GM23338 (cell line): ENCODE measurements around the gene GTF2H4. TPM values are rescaled to one million over a fixed set of nuclear protein-coding genes. Genes with fewer than 3 reads are reported as not detected.

Experiments used
- ATAC-seq: fragments of 200-7000 bp; cut with Tn5 transposase; 3 replicates; pipeline ENCODE4 v1.9.1; 2020
- DNase-seq: peaks from one replicate; pipeline ENCODE4 v3.0.0-alpha.2; 2015; ENCODE audit warnings: low spot score
- H2AFZ ChIP-seq: fragments of 200-600 bp; sonication (generic); 2 replicates; pipeline ENCODE4 v1.8.0; 2016; ENCODE audit warnings: antibody characterized with exemption, mild to moderate bottlenecking, moderate library complexity
- H3F3A ChIP-seq: fragments of 200-600 bp; sonication (generic); replicated peaks from 2 replicates; pipeline ENCODE4 v1.8.0; 2017; ENCODE audit warnings: antibody characterized with exemption, mixed run types, low read depth
- H3K27ac ChIP-seq: fragments of 200-600 bp; sonication (generic); 2 replicates; pipeline ENCODE4 v1.6.1; 2016; ENCODE audit warnings: low read depth
- H3K27me3 ChIP-seq: fragments of 200-600 bp; sonication (generic); 2 replicates; pipeline ENCODE4 v1.8.0; 2016; ENCODE audit warnings: mild to moderate bottlenecking, mixed run types, moderate library complexity; ENCODE audit not compliant: insufficient read depth
- H3K36me3 ChIP-seq: fragments of 200-600 bp; sonication (generic); 2 replicates; pipeline ENCODE4 v1.8.0; 2016; ENCODE audit warnings: mild to moderate bottlenecking; ENCODE audit not compliant: insufficient read depth
- H3K4me1 ChIP-seq: fragments of 200-600 bp; sonication (generic); 2 replicates; pipeline ENCODE4 v1.8.0; 2016; ENCODE audit warnings: mild to moderate bottlenecking, moderate library complexity; ENCODE audit not compliant: insufficient read depth
- H3K4me2 ChIP-seq: fragments of 200-600 bp; sonication (generic); 2 replicates; pipeline ENCODE4 v1.7.1; 2017; ENCODE audit warnings: mixed run types
- H3K4me3 ChIP-seq: fragments of 200-600 bp; sonication (generic); 2 replicates; pipeline ENCODE4 v1.6.1; 2016; ENCODE audit warnings: mixed run types
- H3K79me2 ChIP-seq: fragments of 200-600 bp; sonication (generic); replicated peaks from 2 replicates; pipeline ENCODE4 v1.8.0; 2017; ENCODE audit warnings: mild to moderate bottlenecking; ENCODE audit not compliant: insufficient read depth
- H3K9me2 ChIP-seq: fragments of 200-600 bp; sonication (generic); 2 replicates; pipeline ENCODE4 v1.8.0; 2017; ENCODE audit not compliant: insufficient read depth
- H4K20me1 ChIP-seq: fragments of 200-600 bp; sonication (generic); replicated peaks from 2 replicates; pipeline ENCODE4 v1.8.0; 2017; ENCODE audit warnings: mild to moderate bottlenecking; ENCODE audit not compliant: insufficient read depth
- H3K27ac Mint-ChIP-seq: 2 replicates; pipeline ENCODE4 v1.8.0; 2020; ENCODE audit warnings: inconsistent platforms, mild to moderate bottlenecking, moderate library complexity, mixed read lengths
- H3K27me3 Mint-ChIP-seq: 3 replicates; pipeline ENCODE4 v1.8.0; 2022; ENCODE audit warnings: low read depth, mild to moderate bottlenecking, moderate library complexity, mixed read lengths, inconsistent platforms; ENCODE audit not compliant: insufficient read depth, poor library complexity
- H3K36me3 Mint-ChIP-seq: 3 replicates; pipeline ENCODE4 v1.8.0; 2021; ENCODE audit warnings: low read depth, mild to moderate bottlenecking, inconsistent platforms, moderate library complexity, mixed read lengths
- H3K4me1 Mint-ChIP-seq: 3 replicates; pipeline ENCODE4 v1.8.0; 2020; ENCODE audit warnings: mild to moderate bottlenecking, inconsistent platforms, mixed read lengths
- H3K4me3 Mint-ChIP-seq: 3 replicates; pipeline ENCODE4 v1.8.0; 2021; ENCODE audit warnings: moderate library complexity, mild to moderate bottlenecking, inconsistent platforms, mixed read lengths
- H3K9me3 Mint-ChIP-seq: 3 replicates; pipeline ENCODE4 v1.8.0; 2020; ENCODE audit warnings: moderate library complexity, mild to moderate bottlenecking, inconsistent platforms, mixed read lengths
- CREB1 ChIP-seq: fragments of 250-450 bp; sonication (Bioruptor Pico); IDR thresholded peaks from 2 replicates; pipeline ENCODE4 v1.5.0; 2020; ENCODE audit warnings: low read depth, mild to moderate bottlenecking, moderate library complexity
- EZH2phosphoT487 ChIP-seq: fragments of 200-600 bp; sonication (generic); IDR thresholded peaks from one replicate; pipeline ENCODE4 v1.8.1; 2018; ENCODE audit warnings: antibody characterized with exemption; ENCODE audit not compliant: unreplicated experiment
- POLR2AphosphoS5 ChIP-seq: IDR thresholded peaks from 2 replicates; pipeline ENCODE4 v1.6.1; 2016; ENCODE audit warnings: antibody characterized with exemption, low read depth
- REST ChIP-seq: IDR thresholded peaks from one replicate; pipeline ENCODE4 v1.6.1; 2018; ENCODE audit warnings: antibody characterized with exemption; ENCODE audit not compliant: unreplicated experiment
- STAT1 ChIP-seq: IDR thresholded peaks from one replicate; pipeline ENCODE4 v1.6.1; 2016; ENCODE audit warnings: antibody characterized with exemption; ENCODE audit not compliant: unreplicated experiment
- ZNF114 ChIP-seq: fragments of 250-450 bp; sonication (Bioruptor Pico); IDR thresholded peaks from 2 replicates; pipeline ENCODE4 v1.5.0; 2020; ENCODE audit warnings: mild to moderate bottlenecking, moderate library complexity
- ZNF331 ChIP-seq: fragments of 250-450 bp; sonication (Bioruptor Pico); IDR thresholded peaks from 2 replicates; pipeline ENCODE4 v1.5.0; 2020; ENCODE audit warnings: low read depth, mild to moderate bottlenecking, moderate library complexity
- ZNF462 ChIP-seq: fragments of 250-450 bp; sonication (Bioruptor Pico); IDR thresholded peaks from 2 replicates; pipeline ENCODE4 v1.5.0; 2020; ENCODE audit warnings: mild to moderate bottlenecking, moderate library complexity
- polyA plus RNA-seq: library from polyadenylated mRNA; unstranded; fragments of >200 nt; fragmentation: Nextera tagmentation; extraction: Ambion mirVana; gene quantifications from 2 replicates; pipeline ENCODE4 v1.2.1, GENCODE V29; 2016
- total RNA-seq: library from RNA; depleted of rRNA; stranded (reverse); fragments of >200 nt; shearing (Covaris generic); gene quantifications from 2 replicates; pipeline ENCODE4 v1.2.3, GENCODE V29; 2014

Gene GTF2H4
- total and polyA plus RNA-seq, 2 experiments from 2014 or later, result 14.8 to 32.6 TPM

GRCh38 chr6:30944051-30944450 is 36.0 kb downstream of the GTF2H4 start:
- H3K9me2 ChIP-seq, result peaks cover 14% of the 10 kb centered on the region; the same call in 1 of the 2 replicates
- no peak overlapping the region for H3K4me2 ChIP-seq
- TF ChIP-seq ZNF462 (CRISPR knock-in tag), result no peak
- TF ChIP-seq REST, result no peak
- TF ChIP-seq STAT1, result no peak
- no peak for TF ChIP-seq EZH2phosphoT487
- no peak for TF ChIP-seq ZNF331
- no peak for TF ChIP-seq ZNF114 (CRISPR knock-in tag)
- TF ChIP-seq POLR2AphosphoS5, result no peak
- no peak for TF ChIP-seq CREB1 (CRISPR knock-in tag)
- no peak for DNase-seq
- peaks cover 11% of the 10 kb centered on the region for H3K4me1 ChIP-seq
- no peak overlapping the region for H3K27ac ChIP-seq
- H2AFZ ChIP-seq, result no peak overlapping the region
- H3K36me3 ChIP-seq, result no peaks in the 10 kb centered on the region
- no peak for ATAC-seq
- no peak overlapping the region; the same call in 1 of the 2 replicates for H3K27ac Mint-ChIP-seq
- no peaks in the 10 kb centered on the region for H3K36me3 Mint-ChIP-seq
- no peaks in the 10 kb centered on the region for H3F3A ChIP-seq
- H3K27me3 Mint-ChIP-seq, result peaks cover 13% of the 10 kb centered on the region
- H3K27me3 ChIP-seq, result no peaks in the 10 kb centered on the region
- H3K4me1 Mint-ChIP-seq, result peaks cover 24% of the 10 kb centered on the region
- no peak overlapping the region for H3K4me3 ChIP-seq
- no peaks in the 10 kb centered on the region; the same call in 2 of the 3 replicates for H3K9me3 Mint-ChIP-seq
- H4K20me1 ChIP-seq, result no peaks in the 10 kb centered on the region
- no peaks in the 10 kb centered on the region for H3K79me2 ChIP-seq
- H3K4me3 Mint-ChIP-seq, result no peak overlapping the region
